ENCODE data around the gene TUBB3.

GRCh38 chr16:89890200-89890599 lies 32.9 kb upstream of the TUBB3 start:
- TF ChIP-seq TCF7 (CRISPR knock-in tag; IDR thresholded peaks at IDR 0.05; ENCODE audit: low read depth) (no peak), OVOL2 (CRISPR knock-in tag; IDR thresholded peaks at IDR 0.05; ENCODE audit: borderline replicate concordance) (no peak), CTCF (IDR thresholded peaks at IDR 0.05) (no peak), ZNF138 (CRISPR knock-in tag; conservative IDR thresholded peaks at IDR 0.05) (no peak), ZBTB43 (CRISPR knock-in tag; IDR thresholded peaks at IDR 0.05) (no peak), EMX1 (CRISPR knock-in tag; IDR thresholded peaks at IDR 0.05) (no peak), ETV6 (CRISPR knock-in tag; IDR thresholded peaks at IDR 0.05) (no peak)
- TF ChIP-seq, protein P1, sequence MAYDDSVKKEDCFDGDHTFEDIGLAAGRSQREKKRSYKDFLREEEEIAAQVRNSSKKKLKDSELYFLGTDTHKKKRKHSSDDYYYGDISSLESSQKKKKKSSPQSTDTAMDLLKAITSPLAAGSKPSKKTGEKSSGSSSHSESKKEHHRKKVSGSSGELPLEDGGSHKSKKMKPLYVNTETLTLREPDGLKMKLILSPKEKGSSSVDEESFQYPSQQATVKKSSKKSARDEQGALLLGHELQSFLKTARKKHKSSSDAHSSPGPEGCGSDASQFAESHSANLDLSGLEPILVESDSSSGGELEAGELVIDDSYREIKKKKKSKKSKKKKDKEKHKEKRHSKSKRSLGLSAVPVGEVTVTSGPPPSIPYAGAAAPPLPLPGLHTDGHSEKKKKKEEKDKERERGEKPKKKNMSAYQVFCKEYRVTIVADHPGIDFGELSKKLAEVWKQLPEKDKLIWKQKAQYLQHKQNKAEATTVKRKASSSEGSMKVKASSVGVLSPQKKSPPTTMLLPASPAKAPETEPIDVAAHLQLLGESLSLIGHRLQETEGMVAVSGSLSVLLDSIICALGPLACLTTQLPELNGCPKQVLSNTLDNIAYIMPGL (CRISPR knock-in tag; IDR thresholded peaks at IDR 0.05) = no peak
- TF ChIP-seq, protein P2, sequence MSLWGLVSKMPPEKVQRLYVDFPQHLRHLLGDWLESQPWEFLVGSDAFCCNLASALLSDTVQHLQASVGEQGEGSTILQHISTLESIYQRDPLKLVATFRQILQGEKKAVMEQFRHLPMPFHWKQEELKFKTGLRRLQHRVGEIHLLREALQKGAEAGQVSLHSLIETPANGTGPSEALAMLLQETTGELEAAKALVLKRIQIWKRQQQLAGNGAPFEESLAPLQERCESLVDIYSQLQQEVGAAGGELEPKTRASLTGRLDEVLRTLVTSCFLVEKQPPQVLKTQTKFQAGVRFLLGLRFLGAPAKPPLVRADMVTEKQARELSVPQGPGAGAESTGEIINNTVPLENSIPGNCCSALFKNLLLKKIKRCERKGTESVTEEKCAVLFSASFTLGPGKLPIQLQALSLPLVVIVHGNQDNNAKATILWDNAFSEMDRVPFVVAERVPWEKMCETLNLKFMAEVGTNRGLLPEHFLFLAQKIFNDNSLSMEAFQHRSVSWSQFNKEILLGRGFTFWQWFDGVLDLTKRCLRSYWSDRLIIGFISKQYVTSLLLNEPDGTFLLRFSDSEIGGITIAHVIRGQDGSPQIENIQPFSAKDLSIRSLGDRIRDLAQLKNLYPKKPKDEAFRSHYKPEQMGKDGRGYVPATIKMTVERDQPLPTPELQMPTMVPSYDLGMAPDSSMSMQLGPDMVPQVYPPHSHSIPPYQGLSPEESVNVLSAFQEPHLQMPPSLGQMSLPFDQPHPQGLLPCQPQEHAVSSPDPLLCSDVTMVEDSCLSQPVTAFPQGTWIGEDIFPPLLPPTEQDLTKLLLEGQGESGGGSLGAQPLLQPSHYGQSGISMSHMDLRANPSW (CRISPR knock-in tag; conservative IDR thresholded peaks at IDR 0.05; ENCODE audit: low read depth) = no peak

Data from WTC11 (cell line).